Left hindlimb (tissue), 1 donor: ENCODE measurements around the gene CNFN.

Source experiments
- DNase-seq: peaks from one replicate; pipeline ENCODE4 v3.0.0-alpha.2; 2018

The CNFN gene

GRCh38 chr19:42407816-42408175, 17.7 kb upstream of the CNFN start:
- DNase-seq = no peak

GRCh38 chr19:42407085-42407815, 17.2 kb upstream of the CNFN start:
- no peak for DNase-seq

GRCh38 chr19:42406111-42406510, 16.0 kb upstream of the CNFN start:
- DNase-seq = no peak

- DNase-seq = no peak
These were observed 13.5 kb upstream of the CNFN start for GRCh38 chr19:42403586-42403985.

GRCh38 chr19:42402376-42403116, 12.4 kb upstream of the CNFN start:
- DNase-seq = no peak

GRCh38 chr19:42401365-42402303, 11.5 kb upstream of the CNFN start:
- DNase-seq = peak; percentile 87

GRCh38 chr19:42400404-42400803, 10.3 kb upstream of the CNFN start:
- no peak for DNase-seq

GRCh38 chr19:42397263-42398166, 7.4 kb upstream of the CNFN start:
- DNase-seq = no peak

GRCh38 chr19:42396381-42397262, 6.5 kb upstream of the CNFN start:
- peak; percentile 100 for DNase-seq

GRCh38 chr19:42394751-42395150, 4.7 kb upstream of the CNFN start:
- no peak for DNase-seq

- no peak for DNase-seq
These were observed 2.1 kb upstream of the CNFN start for GRCh38 chr19:42392165-42392564.

- DNase-seq = no peak
These were observed 1.1 kb downstream of the CNFN start for GRCh38 chr19:42388851-42389489.

- peak; percentile 65 for DNase-seq
These were observed 3.0 kb downstream of the CNFN start for GRCh38 chr19:42386974-42387707.

GRCh38 chr19:42380155-42380554, 9.9 kb downstream of the CNFN start:
- DNase-seq = no peak

- no peak for DNase-seq
These were observed 11.6 kb downstream of the CNFN start for GRCh38 chr19:42378225-42379215.

GRCh38 chr19:42376177-42376555, 13.9 kb downstream of the CNFN start:
- no peak for DNase-seq

- DNase-seq = no peak
These were observed 14.5 kb downstream of the CNFN start for GRCh38 chr19:42375415-42376176.

- no peak for DNase-seq
These were observed 15.2 kb downstream of the CNFN start for GRCh38 chr19:42374826-42375376.
